ENCODE results near the gene THAP2.

DNA sequence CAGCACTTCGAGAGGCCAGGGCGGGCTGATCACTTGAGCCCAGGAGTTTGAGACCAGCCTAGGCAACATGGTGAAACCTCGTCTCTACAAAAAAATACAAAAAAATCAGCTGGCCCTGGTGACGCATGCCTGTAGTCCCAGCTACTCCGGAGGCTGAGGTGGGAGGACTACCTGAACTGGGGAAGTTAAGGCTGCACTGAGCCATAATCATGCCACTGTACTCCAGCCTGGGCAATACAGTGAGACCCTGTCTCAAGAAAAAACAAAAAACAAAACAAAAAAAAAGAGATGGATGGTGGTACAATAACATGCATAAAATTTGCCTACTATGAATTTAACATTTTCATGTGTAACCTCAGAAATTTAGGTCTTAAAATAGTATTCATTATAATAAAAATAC, 2.2 kb downstream of the THAP2 start:
- TF ChIP-seq CTCF (IDR thresholded peaks at IDR 0.05), result no peak
- no peak for TF ChIP-seq POLR2A (IDR thresholded peaks at IDR 0.05)

Data from right lobe of liver (tissue), 4 donors.